Fibroblast of pulmonary artery (primary cell): ENCODE data around the gene TCF7L1.

Experiments
- DNase-seq: peaks from one replicate; pipeline ENCODE4 v3.0.0-alpha.2; 2010; ENCODE audit warnings: low read depth
- H3K4me3 ChIP-seq: replicated peaks from 2 replicates; pipeline ENCODE4 v1.5.1; 2011; ENCODE audit warnings: low read depth, mild to moderate bottlenecking, control low read depth, low read length, moderate library complexity
- CTCF ChIP-seq: IDR thresholded peaks from 2 replicates; pipeline ENCODE4 v1.5.1; 2011; ENCODE audit warnings: mild to moderate bottlenecking, control low read depth, low read length, inconsistent platforms; ENCODE audit errors: missing control alignments

TCF7L1 gene

GRCh38 chr2:85278361-85278760, 145.2 kb downstream of the TCF7L1 start:
- H3K4me3 ChIP-seq, result no peak overlapping the region
- TF ChIP-seq CTCF, result no peak
- DNase-seq, result peak; percentile 49

GRCh38 chr2:85281553-85281952, 148.4 kb downstream of the TCF7L1 start:
- no peak overlapping the region for H3K4me3 ChIP-seq
- no peak for DNase-seq
- TF ChIP-seq CTCF, result no peak

- DNase-seq, result no peak
- H3K4me3 ChIP-seq, result no peak overlapping the region
- no peak for TF ChIP-seq CTCF
Measured at GRCh38 chr2:85282914-85283313, 149.7 kb downstream of the TCF7L1 start.

GRCh38 chr2:85283641-85284040, 150.4 kb downstream of the TCF7L1 start:
- TF ChIP-seq CTCF, result no peak
- DNase-seq, result no peak
- no peak overlapping the region for H3K4me3 ChIP-seq

GRCh38 chr2:85286918-85287317, 153.7 kb downstream of the TCF7L1 start:
- no peak overlapping the region for H3K4me3 ChIP-seq
- no peak for DNase-seq
- TF ChIP-seq CTCF, result no peak

GRCh38 chr2:85287721-85288120, 154.5 kb downstream of the TCF7L1 start:
- no peak for DNase-seq
- TF ChIP-seq CTCF, result no peak
- H3K4me3 ChIP-seq, result no peak overlapping the region

GRCh38 chr2:85288244-85288725, 155.1 kb downstream of the TCF7L1 start:
- no peak overlapping the region for H3K4me3 ChIP-seq
- TF ChIP-seq CTCF, result no peak
- peak; percentile 59 for DNase-seq
